Skeletal muscle satellite cell (primary cell): ENCODE results near the gene DENND2D.

Source experiments
- H3K27me3 ChIP-seq: 2 replicates; pipeline ENCODE4 v1.7.0; 2013; ENCODE audit warnings: low read length; ENCODE audit not compliant: control insufficient read depth, insufficient read depth
- H3K36me3 ChIP-seq: 2 replicates; pipeline ENCODE4 v1.7.0; 2013; ENCODE audit warnings: mild to moderate bottlenecking, control low read depth, low read length; ENCODE audit not compliant: insufficient read depth
- H3K4me1 ChIP-seq: 2 replicates; pipeline ENCODE4 v1.7.0; 2013; ENCODE audit warnings: low read length; ENCODE audit not compliant: control insufficient read depth, insufficient read depth
- H3K4me2 ChIP-seq: 2 replicates; pipeline ENCODE4 v1.7.0; 2013; ENCODE audit warnings: mild to moderate bottlenecking, low read length
- H3K4me3 ChIP-seq: 2 replicates; pipeline ENCODE4 v1.7.0; 2013; ENCODE audit warnings: low read length
- H3K9ac ChIP-seq: 2 replicates; pipeline ENCODE4 v1.7.0; 2013; ENCODE audit warnings: mild to moderate bottlenecking, low read depth, low read length, moderate library complexity
- H3K9me3 ChIP-seq: replicated peaks from 2 replicates; pipeline ENCODE4 v1.7.0; 2013; ENCODE audit warnings: mild to moderate bottlenecking, control low read depth, low read length

DENND2D gene

DNA sequence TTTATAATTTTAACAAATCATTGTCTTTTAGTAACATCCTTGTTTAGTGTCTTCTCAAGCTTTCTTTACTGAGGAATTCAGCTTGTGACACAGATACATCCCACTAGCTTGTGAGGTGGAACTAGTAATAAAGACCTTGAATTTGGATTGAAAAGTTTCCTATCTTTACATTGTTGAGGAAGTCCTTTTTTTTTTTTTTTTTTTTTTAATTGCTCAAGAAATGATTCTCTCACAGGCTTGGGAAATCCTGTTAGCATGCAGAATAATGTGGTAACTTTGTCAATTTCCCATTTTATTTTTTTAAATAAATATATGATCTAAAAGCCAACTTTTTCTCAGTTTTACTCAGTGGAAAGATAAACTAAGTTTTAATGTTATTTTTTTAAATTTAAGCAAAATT is 15.8 kb downstream of the DENND2D start:
- Histone ChIP-seq H3K9me3 (no peaks in the 10 kb centered on the region), H3K4me2 (no peak overlapping the region), H3K9ac (no peak overlapping the region), H3K27me3 (no peaks in the 10 kb centered on the region), H3K36me3 (peaks cover 55% of the 10 kb centered on the region), H3K4me3 (no peak overlapping the region), H3K4me1 (no peaks in the 10 kb centered on the region)

DNA sequence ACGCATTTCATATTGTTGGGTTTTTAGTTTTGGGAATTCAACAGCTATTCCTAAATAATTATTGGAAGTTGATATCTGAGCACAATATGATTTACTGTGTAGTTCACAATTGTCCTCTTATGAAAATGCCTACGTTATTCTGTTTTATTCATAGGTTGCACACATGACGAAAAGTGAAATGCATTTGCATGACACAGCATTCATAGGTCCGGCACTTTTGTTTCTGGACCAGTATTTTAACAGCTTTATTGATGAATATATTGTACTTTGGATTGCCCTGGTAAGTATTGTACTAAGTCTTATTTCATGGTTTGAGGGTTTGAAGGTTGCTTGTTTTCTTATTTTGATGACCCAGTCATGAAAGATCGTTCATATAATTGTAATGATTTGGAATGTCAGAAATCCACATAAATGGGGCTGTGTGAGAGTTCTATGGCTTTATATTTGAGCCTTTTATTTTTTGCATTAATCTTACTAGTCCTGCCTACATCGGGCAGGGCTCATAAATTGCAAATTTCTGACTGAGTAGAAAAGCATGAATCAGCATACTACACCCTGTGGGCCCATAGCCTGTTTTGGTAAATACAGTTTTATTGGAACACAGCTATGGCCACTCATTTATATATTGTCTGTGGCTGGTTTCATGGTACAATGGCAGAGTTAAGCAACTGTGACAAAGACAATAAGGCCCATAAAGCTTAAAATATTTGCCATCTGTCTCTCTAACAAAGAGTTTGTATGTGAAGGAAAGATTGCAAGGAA is 17.0 kb downstream of the DENND2D start:
- Histone ChIP-seq H3K4me2 (no peak overlapping the region), H3K9me3 (no peaks in the 10 kb centered on the region), H3K36me3 (peaks cover 55% of the 10 kb centered on the region), H3K27me3 (no peaks in the 10 kb centered on the region), H3K4me1 (no peaks in the 10 kb centered on the region), H3K4me3 (no peak overlapping the region), H3K9ac (no peak overlapping the region)

DNA sequence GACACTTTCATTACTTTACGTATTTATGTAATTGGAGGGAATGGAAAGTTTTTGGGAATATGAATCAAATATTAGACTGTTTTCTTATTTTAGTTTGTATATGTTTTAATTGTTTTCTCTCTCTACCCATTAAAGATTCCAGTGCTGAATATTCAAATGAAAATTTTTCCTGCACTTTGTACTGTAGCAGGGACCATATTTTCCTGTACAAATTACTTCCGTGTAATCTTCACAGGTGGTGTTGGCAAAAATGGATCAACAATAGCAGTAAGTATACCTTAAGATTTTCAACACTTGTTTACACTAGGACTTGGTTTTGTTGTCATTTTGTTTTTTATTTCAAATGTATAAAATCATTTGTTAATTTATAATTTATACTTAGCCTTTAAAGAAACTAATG is 18.4 kb downstream of the DENND2D start:
- Histone ChIP-seq H3K9me3 (no peaks in the 10 kb centered on the region), H3K4me3 (no peak overlapping the region), H3K9ac (no peak overlapping the region), H3K4me1 (no peaks in the 10 kb centered on the region), H3K27me3 (no peaks in the 10 kb centered on the region), H3K4me2 (no peak overlapping the region), H3K36me3 (peaks cover 44% of the 10 kb centered on the region)

DNA sequence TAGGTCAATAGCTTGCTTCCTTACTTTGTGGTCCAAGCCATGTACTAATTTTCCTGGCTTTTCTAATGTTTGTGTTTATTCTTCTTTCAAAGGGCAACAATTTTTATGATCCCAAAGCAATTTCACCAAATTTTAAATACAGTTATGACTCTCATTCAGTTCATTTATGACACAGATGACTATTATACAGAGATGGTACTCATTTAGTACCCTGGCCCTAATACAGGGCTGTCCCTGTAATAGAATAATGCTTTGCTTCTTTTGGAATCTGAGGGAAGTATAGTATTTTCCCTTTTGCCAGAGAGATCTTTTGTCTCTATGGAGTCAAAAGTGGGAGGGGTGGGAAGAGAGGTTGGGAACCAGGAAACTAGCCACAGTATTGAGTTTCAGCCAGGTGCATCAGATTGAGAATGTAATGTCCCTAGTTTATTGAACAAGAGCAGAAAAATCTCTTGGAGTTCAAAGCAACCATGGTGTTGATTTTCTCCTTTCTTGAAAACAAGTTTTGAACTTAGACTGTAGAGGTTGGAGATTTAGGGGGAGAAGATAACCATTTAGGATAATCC is 20.4 kb downstream of the DENND2D start:
- Histone ChIP-seq H3K4me3 (no peak overlapping the region), H3K4me1 (no peaks in the 10 kb centered on the region), H3K36me3 (peaks cover 28% of the 10 kb centered on the region), H3K4me2 (no peak overlapping the region), H3K9ac (no peak overlapping the region), H3K9me3 (no peaks in the 10 kb centered on the region), H3K27me3 (no peaks in the 10 kb centered on the region)

DNA sequence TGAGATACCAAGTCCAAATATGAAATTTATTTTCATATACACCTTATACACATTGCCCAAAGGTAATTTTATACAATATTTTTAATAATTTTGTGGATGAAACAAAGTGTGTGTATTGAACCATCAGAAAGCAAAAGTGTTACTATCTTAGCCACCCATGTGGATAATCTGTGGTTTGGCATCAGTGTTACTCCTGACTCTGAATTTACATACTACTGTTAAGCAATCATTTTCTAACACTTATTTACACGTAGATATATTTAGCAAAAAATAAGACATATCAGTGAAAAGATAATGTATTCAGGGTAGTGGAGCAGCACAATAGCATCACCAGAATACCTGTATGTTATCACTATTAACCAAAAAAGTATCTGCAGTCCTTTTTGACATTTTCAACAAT is 23.8 kb downstream of the DENND2D start:
- Histone ChIP-seq H3K27me3 (no peaks in the 10 kb centered on the region), H3K4me1 (no peaks in the 10 kb centered on the region), H3K4me3 (no peak overlapping the region), H3K36me3 (peaks cover 22% of the 10 kb centered on the region), H3K4me2 (no peak overlapping the region), H3K9ac (no peak overlapping the region), H3K9me3 (no peaks in the 10 kb centered on the region)

DNA sequence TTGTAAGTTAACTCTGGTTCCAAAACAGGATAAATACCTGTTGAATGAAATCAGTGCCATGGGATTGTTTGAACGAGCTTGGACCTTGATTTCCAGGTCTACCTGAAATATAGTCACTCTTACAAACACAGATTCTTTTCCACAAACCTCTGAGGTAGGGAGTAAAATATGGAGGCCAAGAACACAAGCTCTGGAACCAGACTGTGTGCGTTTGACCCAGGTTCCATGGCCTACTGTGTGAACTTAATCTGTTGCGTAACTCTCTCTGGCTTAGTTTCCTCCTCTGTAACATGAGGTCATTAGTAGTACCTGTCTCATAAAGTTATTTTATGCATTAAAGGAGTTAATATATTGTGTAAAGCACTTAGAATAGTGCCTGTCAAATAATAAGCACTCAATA is 25.1 kb downstream of the DENND2D start:
- H3K9me3 ChIP-seq = no peaks in the 10 kb centered on the region
- peaks cover 22% of the 10 kb centered on the region for H3K36me3 ChIP-seq
- H3K9ac ChIP-seq = no peak overlapping the region
- no peaks in the 10 kb centered on the region for H3K4me1 ChIP-seq
- no peaks in the 10 kb centered on the region for H3K27me3 ChIP-seq
- no peak overlapping the region for H3K4me2 ChIP-seq
- no peak overlapping the region for H3K4me3 ChIP-seq

DNA sequence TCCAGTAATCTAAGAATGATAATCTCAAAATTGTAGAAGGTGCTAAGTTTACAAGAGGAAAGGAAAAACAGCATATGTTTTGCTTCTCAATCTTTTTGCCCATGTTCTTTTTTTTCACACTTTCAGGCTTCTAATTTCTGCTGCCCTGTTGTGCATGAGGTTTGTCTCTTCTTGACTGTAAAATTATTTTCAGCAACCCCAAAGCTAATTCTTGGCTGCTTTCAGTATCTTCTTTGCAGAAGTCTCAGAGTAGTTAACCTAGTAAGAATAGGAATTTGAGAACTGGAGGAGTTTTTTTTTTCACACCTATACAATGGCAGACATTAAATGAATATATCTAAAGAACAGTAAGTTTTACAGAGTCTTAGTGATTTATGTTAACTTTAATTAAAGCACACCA is 26.4 kb downstream of the DENND2D start:
- Histone ChIP-seq H3K36me3 (peaks cover 22% of the 10 kb centered on the region), H3K4me2 (no peak overlapping the region), H3K4me1 (no peaks in the 10 kb centered on the region), H3K9ac (no peak overlapping the region), H3K9me3 (no peaks in the 10 kb centered on the region), H3K27me3 (no peaks in the 10 kb centered on the region), H3K4me3 (no peak overlapping the region)

DNA sequence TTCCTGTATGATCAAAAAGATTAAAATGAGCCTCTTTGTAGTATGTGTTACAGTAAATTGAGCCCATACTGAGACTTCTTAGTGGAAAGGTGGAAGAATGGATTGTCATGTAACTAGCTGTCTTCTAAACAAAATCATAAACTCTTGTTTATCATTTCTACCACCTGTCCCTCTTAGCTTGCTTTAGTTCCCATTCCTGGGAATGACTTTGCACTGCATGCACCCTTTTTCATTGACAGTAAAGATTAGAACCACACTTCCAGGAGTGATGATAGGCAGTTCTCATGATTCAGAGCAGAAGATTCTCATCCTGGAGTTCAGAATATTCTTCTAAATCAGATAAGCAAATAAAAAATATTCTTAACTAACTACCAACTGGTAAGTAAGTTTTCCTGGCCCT is 28.0 kb downstream of the DENND2D start:
- no peaks in the 10 kb centered on the region for H3K9me3 ChIP-seq
- H3K4me1 ChIP-seq = no peaks in the 10 kb centered on the region
- H3K27me3 ChIP-seq = no peaks in the 10 kb centered on the region
- peaks cover 32% of the 10 kb centered on the region for H3K36me3 ChIP-seq
- no peak overlapping the region for H3K9ac ChIP-seq
- H3K4me3 ChIP-seq = no peak overlapping the region
- no peak overlapping the region for H3K4me2 ChIP-seq

DNA sequence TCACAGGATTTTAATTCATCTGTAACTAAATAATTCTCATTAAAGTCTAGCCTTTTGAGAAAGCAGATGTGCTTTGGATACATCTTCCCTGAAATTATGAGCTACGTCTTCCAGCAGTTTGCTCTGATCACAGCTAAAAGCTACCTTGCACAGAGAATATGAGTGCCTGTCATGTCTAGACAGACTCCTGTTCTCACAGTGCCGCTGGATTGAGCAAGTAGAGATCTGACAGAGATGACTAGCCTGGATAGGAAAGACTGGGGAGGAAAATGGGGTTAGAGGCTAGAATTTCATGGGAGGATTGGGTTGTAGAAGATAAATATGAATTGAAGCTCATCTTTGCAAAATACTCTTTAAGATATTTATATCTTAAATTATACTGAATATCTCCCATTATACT is 36.3 kb downstream of the DENND2D start:
- H3K36me3 ChIP-seq = peaks cover 31% of the 10 kb centered on the region
- no peaks in the 10 kb centered on the region for H3K9me3 ChIP-seq
- H3K4me1 ChIP-seq = no peaks in the 10 kb centered on the region
- H3K9ac ChIP-seq = no peak overlapping the region
- H3K4me3 ChIP-seq = no peak overlapping the region
- H3K4me2 ChIP-seq = no peak overlapping the region
- no peaks in the 10 kb centered on the region for H3K27me3 ChIP-seq

DNA sequence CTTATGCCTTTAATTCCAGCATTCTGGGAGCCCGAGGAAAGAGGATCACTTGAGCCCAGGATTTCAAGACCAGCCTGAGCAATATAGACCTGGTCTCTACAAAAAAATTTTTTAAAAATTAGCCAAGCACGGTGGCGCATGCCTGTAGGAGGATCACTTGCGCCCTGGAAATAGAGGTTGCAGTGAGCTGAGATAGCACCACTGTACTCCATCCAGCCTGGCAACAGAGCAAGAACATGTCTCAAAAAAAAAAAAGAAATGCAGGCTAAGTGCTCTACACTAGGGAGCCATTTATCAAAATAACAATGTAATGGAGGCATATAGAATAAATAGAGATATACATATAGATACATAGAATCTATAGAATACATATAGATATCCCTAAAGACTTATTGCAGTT is 37.1 kb downstream of the DENND2D start:
- H3K36me3 ChIP-seq = peaks cover 29% of the 10 kb centered on the region
- H3K4me3 ChIP-seq = no peak overlapping the region

DNA sequence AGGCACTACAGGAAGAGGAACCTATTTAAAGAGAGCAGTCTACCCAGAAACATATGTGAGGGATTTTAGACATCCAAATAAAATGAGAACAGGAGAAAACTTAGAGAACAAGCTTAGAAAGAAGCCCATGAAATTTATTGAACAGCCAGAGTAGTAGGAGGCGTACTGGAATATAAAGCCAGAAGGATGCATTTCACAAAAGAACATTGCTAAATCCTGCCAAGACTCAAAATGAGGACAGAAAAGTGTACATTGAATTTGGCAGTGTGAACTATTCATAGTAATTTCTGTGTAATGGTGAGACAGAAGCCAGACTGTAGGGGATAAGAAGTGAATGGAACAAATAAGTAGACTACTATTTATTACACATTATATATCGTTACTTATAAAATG is 38.0 kb downstream of the DENND2D start:
- H3K9me3 ChIP-seq = no peaks in the 10 kb centered on the region
- no peaks in the 10 kb centered on the region for H3K4me1 ChIP-seq
- H3K4me3 ChIP-seq = no peak overlapping the region
- H3K4me2 ChIP-seq = no peak overlapping the region
- H3K36me3 ChIP-seq = peaks cover 22% of the 10 kb centered on the region
- H3K27me3 ChIP-seq = no peaks in the 10 kb centered on the region
- H3K9ac ChIP-seq = no peak overlapping the region

More for the DNA sequence above, 37.1 kb downstream of the DENND2D start:
- no peaks in the 10 kb centered on the region for H3K4me1 ChIP-seq
- no peaks in the 10 kb centered on the region for H3K9me3 ChIP-seq
- no peak overlapping the region for H3K4me2 ChIP-seq
- no peak overlapping the region for H3K9ac ChIP-seq
- H3K27me3 ChIP-seq = no peaks in the 10 kb centered on the region

DNA sequence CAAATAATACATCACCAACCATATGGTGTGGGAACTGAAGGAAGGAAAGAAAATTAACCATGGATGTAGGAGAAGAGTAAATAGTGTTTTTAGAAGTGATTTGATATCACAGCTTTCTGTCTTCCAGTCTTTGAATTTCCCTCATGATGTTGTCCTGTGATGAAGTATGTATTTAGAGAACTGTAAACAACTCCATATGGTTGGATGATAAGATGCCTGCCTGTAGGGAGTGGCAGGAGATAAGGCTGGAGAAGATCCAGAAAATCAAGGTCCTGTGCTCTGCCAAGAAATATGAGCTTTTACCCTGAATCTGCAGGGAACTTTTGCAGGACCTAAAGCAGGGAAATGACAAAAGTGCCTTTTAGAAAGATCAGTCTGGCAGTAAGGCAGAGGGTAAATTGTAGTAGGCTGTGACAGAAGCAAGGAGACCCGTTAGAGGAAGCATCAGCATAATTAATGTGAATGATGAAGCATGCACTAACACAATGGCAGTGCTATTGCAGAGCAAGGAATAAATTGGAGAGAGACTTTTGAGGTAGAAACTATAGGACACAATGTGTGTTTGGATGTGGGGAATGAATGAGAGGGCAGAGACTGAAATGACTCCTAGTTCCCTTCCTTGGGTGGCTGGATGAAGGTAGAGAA is 38.5 kb downstream of the DENND2D start:
- Histone ChIP-seq H3K4me3 (no peak overlapping the region), H3K9me3 (no peaks in the 10 kb centered on the region), H3K27me3 (no peaks in the 10 kb centered on the region), H3K4me2 (no peak overlapping the region), H3K36me3 (peaks cover 25% of the 10 kb centered on the region), H3K4me1 (no peaks in the 10 kb centered on the region), H3K9ac (no peak overlapping the region)
